Endothelial cell of umbilical vein (primary cell): ENCODE results near the gene CNTNAP2. TPM values are rescaled to one million over a fixed set of nuclear protein-coding genes. Genes with fewer than 3 reads are reported as not detected.

Source experiments
- BruUV-seq: library from RNA; stranded (reverse); fragments of 400-500 nt; replicated peaks from 2 replicates; lab custom pipeline; 2021; lab: Mats Ljungman, UMichigan
- CTCF ChIA-PET: fragments of 300-600, 350-600 bp; sonication (Branson Sonifier 250); formaldehyde crosslinking; loops from one replicate; lab custom pipeline; 2021; ENCODE audit warnings: antibody characterized with exemption, inconsistent platforms; lab: Charles Lee
- POLR2A ChIA-PET: fragments of 300-600, 350-600 bp; sonication (Branson Sonifier 250); formaldehyde crosslinking; loops from one replicate; lab custom pipeline; 2021; ENCODE audit warnings: antibody characterized with exemption, inconsistent platforms; lab: Charles Lee
- DNase-seq: peaks from one replicate; pipeline ENCODE4 v3.0.0-alpha.2; 2011; ENCODE audit warnings: low read depth, low spot score
- FAIRE-seq: peaks from 2 replicates; lab custom pipeline; 2011; peaks lifted over from hg19 to GRCh38; lab: Jason Lieb, UNC
- H2AFZ ChIP-seq: 2 replicates; pipeline ENCODE4 v1.6.0; 2012; ENCODE audit warnings: low read depth, low read length, control low read depth, inconsistent platforms
- H3K27ac ChIP-seq: 2 replicates; pipeline ENCODE4 v1.5.1; 2011; ENCODE audit warnings: low read depth, mild to moderate bottlenecking, control low read depth, low read length, moderate library complexity; ENCODE audit not compliant: insufficient read depth
- H3K27me3 ChIP-seq, 2 experiments: 2 replicates each; pipeline versions ENCODE4 v1.6.0 to v1.6.1; 2011; ENCODE audit warnings: low read length in 2 of 2, mixed read lengths in 1 of 2; ENCODE audit not compliant: control insufficient read depth in 2 of 2, insufficient read depth in 2 of 2
- H3K36me3 ChIP-seq, 2 experiments: 2 replicates in 1 of 2; 3 replicates in 1 of 2; pipeline ENCODE4 v1.5.1; 2011; ENCODE audit warnings: low read length in 2 of 2, mild to moderate bottlenecking in 1 of 2, moderate library complexity in 1 of 2; ENCODE audit not compliant: control insufficient read depth in 2 of 2, insufficient read depth in 2 of 2; ENCODE audit errors: extremely low read depth in 1 of 2
- H3K4me1 ChIP-seq: 3 replicates; pipeline ENCODE4 v1.5.1; 2011; ENCODE audit warnings: mild to moderate bottlenecking, low read length; ENCODE audit not compliant: control insufficient read depth, insufficient read depth; ENCODE audit errors: extremely low read depth
- H3K4me2 ChIP-seq: 2 replicates; pipeline ENCODE4 v1.6.1; 2011; ENCODE audit warnings: low read length, control low read depth, mixed read lengths; ENCODE audit not compliant: insufficient read depth
- H3K4me3 ChIP-seq, 3 experiments: fragments of 200-600 bp in 1 of 3; sonication (generic), shearing (Covaris generic) in 1 of 3; replicated peaks in 1 of 3; 2 replicates each; pipeline ENCODE4 v1.5.1; 2011 to 2016; ENCODE audit warnings: control low read depth in 3 of 3, low read length in 3 of 3, mild to moderate bottlenecking in 2 of 3, inconsistent platforms in 1 of 3, low read depth in 1 of 3, moderate library complexity in 1 of 3; ENCODE audit not compliant: insufficient read depth in 1 of 3
- H3K79me2 ChIP-seq: 2 replicates; pipeline ENCODE4 v1.6.0; 2012; ENCODE audit warnings: low read length, inconsistent platforms; ENCODE audit not compliant: control insufficient read depth, insufficient read depth
- H3K9ac ChIP-seq: replicated peaks from 2 replicates; pipeline ENCODE3; 2011; ENCODE audit warnings: low read length, control low read depth; ENCODE audit not compliant: insufficient read depth; ENCODE audit errors: extremely low read depth
- H3K9me1 ChIP-seq: replicated peaks from 3 replicates; pipeline ENCODE4 v1.6.0; 2011; ENCODE audit warnings: mild to moderate bottlenecking, low read length; ENCODE audit not compliant: control insufficient read depth, insufficient read depth; ENCODE audit errors: extremely low read depth
- H3K9me3 ChIP-seq: replicated peaks from 2 replicates; pipeline ENCODE4 v1.5.1; 2012; ENCODE audit warnings: low read length, inconsistent platforms; ENCODE audit not compliant: control insufficient read depth, insufficient read depth
- H4K20me1 ChIP-seq: replicated peaks from 2 replicates; pipeline ENCODE3; 2011; ENCODE audit warnings: mild to moderate bottlenecking, low read length; ENCODE audit not compliant: control insufficient read depth, insufficient read depth; ENCODE audit errors: extremely low read depth
- EZH2 ChIP-seq: IDR thresholded peaks from 2 replicates; pipeline ENCODE4 v1.6.1; 2012; ENCODE audit warnings: borderline replicate concordance, low read depth, mild to moderate bottlenecking, moderate library complexity, low read length, inconsistent platforms; ENCODE audit not compliant: severe bottlenecking
- FOS ChIP-seq: IDR thresholded peaks from 2 replicates; pipeline ENCODE4 v1.6.1; 2011; ENCODE audit warnings: mild to moderate bottlenecking, low read length, moderate library complexity, borderline replicate concordance; ENCODE audit not compliant: insufficient read depth
- GATA2 ChIP-seq: IDR thresholded peaks from 2 replicates; pipeline ENCODE4 v1.7.0; 2011; ENCODE audit warnings: low read depth, mild to moderate bottlenecking, moderate library complexity, mixed read lengths, low read length; ENCODE audit not compliant: insufficient read length, insufficient read depth
- JUN ChIP-seq: IDR thresholded peaks from 2 replicates; pipeline ENCODE4 v1.6.1; 2011; ENCODE audit warnings: borderline replicate concordance, low read depth; ENCODE audit not compliant: insufficient read length, insufficient read depth
- MYC ChIP-seq: IDR thresholded peaks from one replicate; pipeline ENCODE4 v1.6.1; 2011; ENCODE audit warnings: mild to moderate bottlenecking, low read depth, low read length
- POLR2A ChIP-seq: IDR thresholded peaks from 2 replicates; pipeline ENCODE4 v1.6.1; 2012; ENCODE audit warnings: low read depth, mild to moderate bottlenecking, control low read depth, low read length
- POLR2AphosphoS5 ChIP-seq: IDR thresholded peaks from 2 replicates; pipeline ENCODE4 v1.6.1; 2012; ENCODE audit warnings: low read depth, mild to moderate bottlenecking, control low read depth, low read length, moderate library complexity; ENCODE audit not compliant: insufficient read depth
- dilution Hi-C: fragments of 300-500 bp; cut with MboI; formaldehyde crosslinking; loops from one replicate; pipeline ENCODE4 v1.15.0; 2019; ENCODE audit warnings: low sequenced_read_pairs; ENCODE audit not compliant: extremely low pct_ligation_motif_present
- intact Hi-C: fragments of 100-400 bp; cut with micrococcal nuclease; formaldehyde crosslinking; loops from one replicate; pipeline ENCODE4 v1.10.0; 2022
- polyA plus RNA-seq, 4 experiments: library from polyadenylated mRNA; depleted of rRNA in 3 of 4; stranded (reverse) in 3 of 4; unstranded in 1 of 4; fragments of >200 nt; gene quantifications; 2 replicates each; pipeline versions ENCODE4 v1.2.1 to v1.2.3, GENCODE V29; 2011 to 2012; ENCODE audit warnings: missing spikeins in 1 of 4
- total RNA-seq: library from RNA; stranded (reverse); gene quantifications from 2 replicates; pipeline ENCODE4 v1.2.3, GENCODE V29; 2021
- TF ChIP-seq, protein P1 (sequence below): IDR thresholded peaks from 2 replicates; pipeline ENCODE4 v1.6.1; 2011; ENCODE audit not compliant: insufficient read depth, insufficient read length
- TF ChIP-seq, protein P2 (sequence below), 2 donors: IDR thresholded peaks; 1 replicate in 1 of 2; 2 replicates in 1 of 2; pipeline ENCODE4 v1.5.1; 2011; ENCODE audit warnings: low read length in 2 of 2, mild to moderate bottlenecking in 2 of 2, moderate library complexity in 2 of 2, control low read depth in 1 of 2, inconsistent platforms in 1 of 2, low read depth in 1 of 2; ENCODE audit not compliant: insufficient read depth in 1 of 2; ENCODE audit errors: extremely low read depth in 1 of 2

CNTNAP2 gene
- total and polyA plus RNA-seq, 2 donors (not counting 3 experiments of a cell fraction or from before 2014, with no cell fraction given) = not detected

DNA sequence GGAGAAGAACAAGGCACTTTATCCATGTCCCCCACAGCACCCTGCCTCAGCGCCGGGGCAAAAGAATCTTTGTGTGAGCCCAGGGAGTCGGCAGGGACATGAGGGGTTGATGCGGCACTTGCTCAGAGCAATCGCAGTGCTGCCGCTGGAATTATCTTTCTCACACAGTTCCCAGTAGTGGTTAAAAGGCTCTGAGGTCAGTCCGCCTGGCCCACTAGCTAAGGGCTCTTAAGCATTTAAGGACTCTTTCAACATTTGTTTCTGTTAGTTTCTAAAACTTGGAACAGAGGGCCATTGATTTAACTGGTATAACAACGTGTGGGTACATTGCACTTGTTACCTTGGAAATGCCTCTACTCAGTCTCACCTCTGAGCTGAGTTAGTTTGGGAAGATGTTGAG lies 2266.0 kb downstream of the CNTNAP2 start:
- dilution Hi-C loops = no loop called here
- POLR2A ChIA-PET = no interaction called here
- no TSS peak for BruUV-seq

More for the DNA sequence above, 2266.0 kb downstream of the CNTNAP2 start:
- no peaks in the 10 kb centered on the region for H3K27me3 ChIP-seq
- H3K79me2 ChIP-seq = no peaks in the 10 kb centered on the region
- no peaks in the 10 kb centered on the region for H3K9me1 ChIP-seq
- no peaks in the 10 kb centered on the region for H3K36me3 ChIP-seq
- H2AFZ ChIP-seq = no peak overlapping the region
- CTCF ChIA-PET = no interaction called here
- H3K4me2 ChIP-seq = no peak overlapping the region
- no peaks in the 10 kb centered on the region for H3K4me1 ChIP-seq
- peaks cover 7% of the 10 kb centered on the region for H3K9me3 ChIP-seq
- no peak overlapping the region for H3K9ac ChIP-seq
- H3K27ac ChIP-seq = no peak overlapping the region
- DNase-seq (no peak), FAIRE-seq (no peak)
- H4K20me1 ChIP-seq = no peaks in the 10 kb centered on the region
- intact Hi-C loops = no loop called here
- H3K4me3 ChIP-seq = no peak overlapping the region
- TF ChIP-seq GATA2 (no peak), FOS (no peak), EZH2 (no peak), POLR2AphosphoS5 (no peak), JUN (no peak), POLR2A (no peak), MYC (no peak)
- TF ChIP-seq, protein P1, sequence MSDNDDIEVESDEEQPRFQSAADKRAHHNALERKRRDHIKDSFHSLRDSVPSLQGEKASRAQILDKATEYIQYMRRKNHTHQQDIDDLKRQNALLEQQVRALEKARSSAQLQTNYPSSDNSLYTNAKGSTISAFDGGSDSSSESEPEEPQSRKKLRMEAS = no peak
- TF ChIP-seq, protein P2, sequence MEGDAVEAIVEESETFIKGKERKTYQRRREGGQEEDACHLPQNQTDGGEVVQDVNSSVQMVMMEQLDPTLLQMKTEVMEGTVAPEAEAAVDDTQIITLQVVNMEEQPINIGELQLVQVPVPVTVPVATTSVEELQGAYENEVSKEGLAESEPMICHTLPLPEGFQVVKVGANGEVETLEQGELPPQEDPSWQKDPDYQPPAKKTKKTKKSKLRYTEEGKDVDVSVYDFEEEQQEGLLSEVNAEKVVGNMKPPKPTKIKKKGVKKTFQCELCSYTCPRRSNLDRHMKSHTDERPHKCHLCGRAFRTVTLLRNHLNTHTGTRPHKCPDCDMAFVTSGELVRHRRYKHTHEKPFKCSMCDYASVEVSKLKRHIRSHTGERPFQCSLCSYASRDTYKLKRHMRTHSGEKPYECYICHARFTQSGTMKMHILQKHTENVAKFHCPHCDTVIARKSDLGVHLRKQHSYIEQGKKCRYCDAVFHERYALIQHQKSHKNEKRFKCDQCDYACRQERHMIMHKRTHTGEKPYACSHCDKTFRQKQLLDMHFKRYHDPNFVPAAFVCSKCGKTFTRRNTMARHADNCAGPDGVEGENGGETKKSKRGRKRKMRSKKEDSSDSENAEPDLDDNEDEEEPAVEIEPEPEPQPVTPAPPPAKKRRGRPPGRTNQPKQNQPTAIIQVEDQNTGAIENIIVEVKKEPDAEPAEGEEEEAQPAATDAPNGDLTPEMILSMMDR (IDR thresholded peaks at IDR 0.05; ENCODE audit: extremely low read depth in 1 of 2, insufficient read depth in 1 of 2, low read depth in 1 of 2, low read length in 2 of 2) = no peak
